HS-5 (cell line): ENCODE data around the gene HOXA2.

Source experiments
- DNase-seq: peaks from one replicate; pipeline ENCODE4 v3.0.0-alpha.2; 2012; ENCODE audit warnings: low read depth

HOXA2 gene

DNA sequence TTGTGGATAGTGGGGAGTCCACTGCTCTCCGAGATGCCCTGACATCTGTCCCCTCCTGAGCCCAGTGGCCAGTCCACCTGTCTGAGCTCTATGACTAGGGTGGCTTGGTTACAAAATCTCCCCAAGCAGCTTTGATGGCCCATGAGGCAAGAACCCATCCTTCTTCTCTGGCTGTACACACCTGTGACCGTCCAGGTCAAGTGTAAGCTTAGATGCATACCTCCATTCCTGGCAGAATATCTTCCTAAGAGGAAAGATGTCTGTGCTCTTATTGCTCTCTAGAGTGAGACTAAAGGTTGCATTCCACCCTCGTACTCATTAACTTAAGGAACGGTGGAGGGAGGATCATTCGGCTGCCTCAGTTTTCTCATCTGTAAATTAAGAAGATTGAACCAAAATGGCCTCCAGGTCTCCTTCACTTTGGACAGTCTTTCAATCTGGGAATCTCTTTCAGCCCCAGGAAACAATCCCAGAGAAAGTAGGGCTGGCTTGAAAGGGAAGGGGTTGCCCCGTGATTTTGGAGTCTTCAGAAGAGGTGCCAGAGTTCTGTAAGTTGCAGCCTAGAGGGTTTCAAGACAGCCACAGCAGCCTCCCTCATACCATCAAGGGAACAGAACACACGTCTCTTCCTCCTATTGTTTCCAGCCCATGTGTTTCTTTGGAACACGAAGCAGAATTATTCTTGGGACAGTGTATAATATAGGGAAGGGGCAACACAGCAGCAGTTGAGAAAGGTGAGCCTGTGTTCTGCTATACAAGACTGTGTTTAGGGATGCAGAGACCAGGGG, 22.6 kb upstream of the HOXA2 start:
- no peak for DNase-seq

GRCh38 chr7:27124096-27124901, 21.8 kb upstream of the HOXA2 start:
- no peak for DNase-seq

- DNase-seq: no peak
Observed at GRCh38 chr7:27123477-27124053, 21.1 kb upstream of the HOXA2 start.

DNA sequence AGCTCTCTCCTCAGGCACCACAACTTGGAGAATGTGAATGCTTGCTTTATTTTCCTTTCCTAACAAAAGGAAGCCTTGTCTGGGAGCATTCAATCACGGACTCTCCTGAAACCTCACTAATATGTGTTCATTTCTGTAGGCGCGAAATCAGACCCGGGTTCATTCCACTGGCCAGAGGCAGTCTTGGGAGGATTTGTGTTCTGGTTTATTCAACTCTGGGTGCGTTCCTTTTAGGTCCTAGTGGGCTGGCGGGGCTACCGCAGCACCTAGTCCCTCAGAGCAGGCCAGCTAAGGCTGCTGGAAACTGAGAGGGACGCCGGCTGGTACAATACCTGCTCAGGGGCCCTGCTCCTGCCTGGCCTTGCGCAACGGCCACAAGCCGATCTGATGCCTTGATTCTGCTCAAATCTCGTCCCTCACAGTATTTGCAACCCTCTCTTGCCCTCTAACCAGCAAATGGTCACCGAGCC, 20.6 kb upstream of the HOXA2 start:
- no peak for DNase-seq

DNA sequence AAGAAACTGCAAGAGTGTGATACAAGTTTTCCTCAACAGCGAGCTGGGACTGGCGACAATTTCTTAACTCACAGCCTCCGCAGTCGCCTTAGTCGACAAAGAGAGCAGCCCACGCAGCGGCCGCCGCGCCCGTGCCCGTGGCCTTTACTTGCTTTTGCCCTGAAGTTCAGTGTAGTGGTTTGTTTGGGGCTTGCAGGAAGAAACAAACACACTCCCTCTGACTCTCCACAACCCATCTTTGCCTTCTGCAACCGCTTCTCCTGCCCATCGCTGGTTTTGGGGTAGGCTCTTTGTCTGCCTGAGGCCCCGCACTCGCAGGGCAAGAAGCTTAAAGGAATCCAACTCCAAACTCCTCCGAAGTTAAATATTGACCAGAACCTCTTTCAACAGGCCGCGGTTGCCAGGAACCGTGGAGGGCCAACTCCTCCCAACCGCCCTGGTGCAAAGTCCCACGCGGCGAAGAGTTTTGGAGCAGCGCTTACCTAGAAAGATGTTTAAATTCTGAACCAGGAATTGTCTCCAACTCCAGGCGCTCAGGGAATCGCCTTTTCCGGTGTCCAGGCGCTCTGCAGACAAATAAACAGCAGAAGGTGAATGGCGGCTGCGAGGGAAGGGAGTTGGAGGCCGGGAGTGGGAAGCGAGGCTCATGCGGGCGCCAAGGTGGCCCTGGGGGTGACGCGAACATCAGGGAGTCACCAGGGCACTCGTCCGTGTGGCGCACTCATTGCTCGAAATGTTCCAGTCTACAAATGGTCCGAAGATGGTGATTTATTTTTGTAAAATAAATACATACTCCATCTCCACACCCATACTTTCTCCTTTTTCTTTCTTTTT, 19.8 kb upstream of the HOXA2 start:
- no peak for DNase-seq

GRCh38 chr7:27121684-27122076, 19.2 kb upstream of the HOXA2 start:
- no peak for DNase-seq

- DNase-seq: no peak
Observed at GRCh38 chr7:27119412-27119911, 17.0 kb upstream of the HOXA2 start.

- no peak for DNase-seq
Observed at GRCh38 chr7:27118580-27118979, 16.1 kb upstream of the HOXA2 start.

DNA sequence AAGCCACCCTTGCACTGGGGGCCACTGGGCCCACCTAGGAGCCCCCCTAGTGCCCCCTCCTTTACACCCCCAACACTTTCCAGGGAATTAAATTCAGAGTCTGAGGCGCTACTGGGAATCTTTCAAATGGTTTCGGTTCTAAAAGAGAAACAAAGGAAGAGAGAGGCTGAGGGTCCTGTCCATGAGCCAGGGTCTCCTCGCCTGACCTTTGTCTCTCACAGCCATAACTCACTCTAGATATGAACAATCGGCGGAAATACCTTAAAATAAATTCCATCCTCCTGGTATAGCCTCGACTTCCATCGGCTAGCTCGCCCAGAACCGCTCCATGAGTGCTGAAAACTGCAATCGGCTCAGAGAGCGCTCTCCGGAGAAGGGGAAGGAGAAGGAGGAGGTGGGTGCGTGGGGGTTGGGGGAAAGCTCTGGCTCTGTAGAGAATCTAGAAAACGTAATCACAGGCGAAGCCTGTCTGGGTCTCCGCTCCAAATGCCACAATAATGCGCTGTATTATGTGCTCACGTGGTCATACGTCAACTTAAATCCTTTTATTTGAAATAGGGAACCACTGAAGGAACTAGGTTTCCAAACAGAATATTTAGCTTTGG, 15.5 kb upstream of the HOXA2 start:
- no peak for DNase-seq

DNA sequence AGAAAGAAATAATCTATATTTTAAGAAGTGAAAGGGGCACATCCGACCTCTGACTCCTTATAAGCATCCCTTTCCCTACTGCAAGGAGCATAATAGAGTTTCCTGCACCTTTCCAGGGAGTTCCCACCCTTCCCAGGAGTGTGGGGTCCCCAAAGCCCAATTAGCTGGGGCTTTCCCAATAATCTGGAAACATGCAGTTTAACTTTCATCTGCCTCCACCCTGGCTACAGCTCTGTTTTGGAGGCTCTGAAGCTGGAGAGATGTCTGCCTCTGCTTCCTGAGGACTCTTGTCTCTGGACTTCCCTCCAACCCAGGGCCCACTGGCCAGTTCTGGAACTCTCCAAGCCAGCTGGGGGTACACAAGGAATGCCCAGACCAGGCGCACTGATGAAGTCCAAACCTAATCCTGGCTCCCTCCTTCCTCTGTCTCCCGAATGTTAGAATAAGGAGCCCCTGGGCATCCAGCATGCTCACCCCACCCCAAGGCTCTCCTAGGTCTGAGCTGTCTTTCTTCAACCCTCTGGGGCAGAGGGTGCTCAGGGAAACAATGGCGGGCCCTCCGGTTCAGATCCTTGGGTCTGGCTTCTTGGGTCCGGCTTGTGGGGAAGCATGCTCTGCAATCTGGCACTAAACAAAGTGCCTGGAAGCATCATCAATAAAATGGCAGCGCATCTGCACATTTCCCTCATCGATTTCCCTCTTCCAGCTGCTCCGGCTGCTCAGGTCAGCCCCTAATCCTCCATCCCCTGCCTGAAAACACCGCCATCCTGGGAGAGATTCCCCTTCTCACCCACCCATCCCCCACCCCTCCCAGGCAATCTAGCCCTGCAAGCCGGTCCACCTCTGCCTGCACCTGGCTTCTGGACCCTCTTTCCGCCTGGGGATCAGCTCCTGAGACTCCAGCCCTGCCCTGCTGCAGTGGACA, 14.7 kb upstream of the HOXA2 start:
- DNase-seq: no peak

- no peak for DNase-seq
Observed at GRCh38 chr7:27116031-27116961, 13.8 kb upstream of the HOXA2 start.

DNA sequence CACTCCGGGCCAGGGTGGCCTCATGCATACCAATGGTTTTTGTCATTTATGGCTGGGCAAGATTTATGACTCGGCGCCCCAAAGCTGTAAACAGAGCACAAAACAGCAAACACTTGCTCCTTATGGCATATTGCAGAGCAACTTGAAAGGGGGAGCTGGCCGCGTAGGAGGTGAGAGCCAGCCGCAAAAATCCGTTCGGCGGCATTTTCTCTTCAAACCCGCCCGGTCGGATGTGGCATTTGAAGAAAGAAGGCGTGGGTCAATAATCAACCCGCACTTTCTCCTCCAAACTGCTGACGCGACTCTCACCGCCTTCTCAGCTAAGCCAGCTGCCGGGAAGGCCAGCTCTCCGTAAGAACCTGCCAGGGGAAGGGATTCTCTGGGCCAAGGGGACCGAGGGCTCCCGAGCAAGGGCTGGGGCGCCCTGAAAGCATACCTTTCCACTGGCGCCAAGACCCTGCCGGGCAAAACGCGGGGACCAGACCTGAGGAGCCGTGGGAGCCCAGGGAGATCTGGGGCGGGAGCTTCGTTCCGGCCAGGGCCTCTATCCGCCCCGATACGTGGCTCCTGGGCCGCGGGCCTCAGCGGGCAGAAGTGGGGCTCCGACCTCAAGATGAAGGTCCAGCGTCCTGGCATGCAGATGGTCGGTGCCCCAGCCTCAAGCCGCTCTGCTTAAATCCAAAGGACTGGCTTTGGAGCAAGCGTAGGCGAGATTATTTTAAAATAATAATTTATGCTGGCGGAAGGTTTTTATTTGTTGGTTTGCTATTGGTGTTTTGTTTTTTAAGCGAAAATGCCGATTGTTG, 12.9 kb upstream of the HOXA2 start:
- DNase-seq: no peak

DNA sequence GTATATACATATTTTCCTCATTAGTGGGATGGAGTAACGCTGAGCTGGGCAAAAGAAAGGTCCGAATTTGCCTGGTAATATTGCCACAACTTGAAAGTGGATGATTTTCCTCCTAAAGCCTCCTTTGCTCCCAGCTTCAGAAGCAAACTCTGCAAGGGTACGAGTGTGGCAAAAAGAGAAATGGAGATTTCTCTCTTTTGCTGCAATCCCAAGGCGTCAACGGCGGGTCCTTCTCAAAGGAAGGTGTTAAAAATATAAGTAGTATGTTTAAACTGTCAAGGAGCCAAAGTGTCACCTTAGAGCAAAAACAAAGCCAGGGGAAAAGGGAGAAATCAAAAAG, 12.4 kb upstream of the HOXA2 start:
- DNase-seq: no peak

- no peak for DNase-seq
Observed at GRCh38 chr7:27113991-27114769, 11.7 kb upstream of the HOXA2 start.

DNA sequence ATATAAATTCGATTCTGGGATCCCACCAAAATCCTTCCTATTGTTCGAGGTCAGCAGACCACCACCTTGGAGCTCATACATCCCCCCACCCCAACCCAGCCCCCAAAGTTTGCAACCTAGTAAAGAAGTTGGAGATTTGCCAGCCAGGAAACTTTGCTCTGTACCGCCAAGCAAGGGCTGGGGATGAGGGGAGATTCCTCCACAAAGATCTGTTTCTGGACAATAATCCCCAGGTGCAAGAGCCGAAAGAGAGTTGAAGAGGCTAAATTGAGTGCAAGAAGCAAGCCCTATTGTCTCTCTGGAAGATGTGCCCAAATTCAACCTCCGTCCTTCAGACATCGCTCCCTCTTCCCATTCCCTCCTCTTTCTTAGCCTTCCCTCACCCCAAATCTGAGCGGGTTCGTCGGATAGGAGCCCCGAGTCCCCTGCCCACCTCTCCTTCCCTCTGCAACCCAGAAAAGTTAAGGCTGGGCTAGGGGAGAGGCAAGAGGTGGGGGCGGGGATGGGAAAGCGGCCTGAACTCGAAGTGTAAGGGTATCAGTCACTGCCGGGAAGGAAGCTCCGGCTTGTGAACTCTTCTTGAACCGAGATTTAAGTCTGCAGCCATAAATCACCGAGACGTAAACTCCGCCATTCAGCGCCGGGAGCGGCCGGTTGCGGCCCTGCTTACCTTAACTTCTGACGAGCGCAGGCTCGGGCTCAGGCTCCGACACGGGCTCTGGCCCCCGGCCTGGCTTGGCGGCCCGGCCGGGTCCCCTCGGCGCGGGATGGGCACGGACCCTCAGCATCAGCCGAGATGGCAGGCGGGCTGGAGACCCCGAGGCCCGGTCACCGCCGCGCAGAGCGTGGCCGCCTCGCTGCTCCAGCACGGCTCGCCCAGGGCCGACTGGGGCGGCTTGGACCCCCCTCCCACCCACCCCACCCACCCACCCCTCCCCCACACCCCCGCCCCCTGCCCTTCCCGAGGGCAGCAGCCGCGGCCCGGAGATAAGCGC, 10.8 kb upstream of the HOXA2 start:
- DNase-seq: no peak

DNA sequence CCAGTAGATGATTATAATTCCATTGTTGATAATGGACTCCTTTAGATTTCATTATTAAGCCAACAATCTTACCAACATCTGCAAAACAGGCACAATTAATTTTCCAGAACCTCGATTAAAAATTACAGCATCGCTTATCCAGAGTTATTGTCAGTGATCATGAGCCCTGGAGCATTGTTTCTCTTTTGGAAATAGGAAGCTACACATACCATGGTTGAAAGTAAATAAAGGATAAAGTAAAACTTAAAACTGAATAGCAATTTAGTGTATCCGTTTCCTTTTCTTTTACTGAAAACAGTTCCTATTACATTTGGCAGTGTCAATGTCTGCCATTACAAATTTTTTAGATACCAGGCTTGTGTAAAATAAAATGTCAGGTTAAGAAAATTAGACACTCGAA, 9.9 kb upstream of the HOXA2 start:
- DNase-seq: no peak
